H7 (cell line): ENCODE results near the gene CDK15. TPM values are rescaled to one million over a fixed set of nuclear protein-coding genes. Genes with fewer than 3 reads are reported as not detected.

Experiments
- DNase-seq: peaks from one replicate; pipeline ENCODE4 v3.0.0; 2012
- H3K27me3 ChIP-seq: 2 replicates; pipeline ENCODE4 v1.6.0; 2011; ENCODE audit warnings: mild to moderate bottlenecking, low read length; ENCODE audit not compliant: control insufficient read depth, insufficient read depth
- H3K36me3 ChIP-seq: replicated peaks from 2 replicates; pipeline ENCODE4 v1.5.1; 2011; ENCODE audit warnings: low read length; ENCODE audit not compliant: control insufficient read depth, insufficient read depth
- H3K4me3 ChIP-seq: 2 replicates; pipeline ENCODE4 v1.5.1; 2011; ENCODE audit warnings: low read depth, mild to moderate bottlenecking, control low read depth, low read length, moderate library complexity; ENCODE audit not compliant: insufficient read depth
- total RNA-seq: library from RNA; depleted of rRNA; stranded (reverse); fragments of >200 nt; shearing (Covaris generic); gene quantifications from 2 replicates; pipeline ENCODE4 v1.2.3, GENCODE V29; 2014

CDK15 gene
- total RNA-seq, 1 experiment from 2014 or later, result not detected

DNA sequence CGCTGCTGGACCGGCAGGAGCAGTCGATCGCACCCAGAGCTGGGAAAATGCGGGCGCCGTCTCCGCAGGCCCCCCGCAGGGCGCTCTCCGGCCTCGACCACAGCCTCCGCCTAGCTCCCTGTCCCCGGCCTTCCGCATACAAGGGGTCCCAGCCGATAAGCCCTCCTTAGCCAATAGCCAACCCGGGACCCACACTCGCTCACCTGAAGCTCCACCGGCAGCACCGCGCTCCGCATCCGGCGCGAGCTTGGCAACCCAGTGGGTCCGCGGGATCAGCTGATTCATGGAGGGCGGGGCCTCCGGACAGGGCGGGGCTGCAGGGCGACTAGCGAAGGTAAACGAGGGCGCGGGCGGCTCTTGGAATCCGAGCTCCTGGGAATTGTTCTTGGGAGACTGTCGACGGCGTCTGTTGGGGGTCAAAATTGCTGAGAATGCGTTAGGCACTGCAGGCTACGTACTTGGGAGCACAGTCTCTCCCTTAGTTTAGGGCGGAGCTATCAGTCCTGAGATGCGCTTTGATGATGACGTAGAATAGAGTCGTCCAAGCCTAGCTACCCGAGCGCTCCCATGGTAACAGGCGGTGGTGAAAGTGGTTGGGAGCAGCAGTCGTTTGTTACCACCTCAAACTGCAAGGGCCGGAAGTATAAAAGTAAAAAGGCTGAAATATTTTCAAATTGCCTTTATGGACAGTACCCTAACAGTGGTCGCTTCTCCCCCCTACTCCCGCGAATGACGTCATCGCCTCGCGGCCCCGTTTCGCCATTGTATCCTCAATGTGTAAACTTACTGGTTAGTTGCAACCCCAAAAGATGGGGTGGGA is 25.5 kb upstream of the CDK15 start, which contains the start of gene ALS2:
Gene ALS2, minus strand, starts transcription at position 260 of the 820 bp plus-strand sequence. CDS start 12,048 bp downstream, outside the sequence.
- H3K36me3 ChIP-seq, result no peaks in the 10 kb centered on the region

DNA sequence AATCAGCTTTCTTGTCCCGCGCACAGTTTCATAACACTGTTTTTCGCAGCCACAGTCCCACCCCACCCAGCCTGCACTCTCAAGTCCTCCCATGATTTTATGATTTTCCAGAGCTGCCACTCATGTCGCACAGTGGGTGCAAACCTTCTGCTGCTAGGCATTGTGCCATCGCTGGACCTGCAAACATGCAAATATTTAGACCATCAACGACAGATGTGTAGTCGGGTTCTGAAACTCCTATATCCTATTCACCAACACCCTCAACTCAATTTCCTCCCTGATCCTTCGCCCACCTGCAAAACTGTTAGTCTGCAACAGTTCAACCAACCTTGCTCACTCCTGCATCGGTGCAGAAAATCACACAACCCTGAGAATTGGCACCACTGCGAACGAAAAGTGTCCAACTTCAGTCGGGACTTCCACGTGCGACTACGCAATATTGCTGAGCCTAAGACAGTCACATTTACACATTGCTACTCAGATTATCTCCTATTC is 24.7 kb upstream of the CDK15 start:
- H3K4me3 ChIP-seq, result peak overlapping the region; percentile 96
- peak; percentile 26 for DNase-seq
- H3K36me3 ChIP-seq, result no peaks in the 10 kb centered on the region
- H3K27me3 ChIP-seq, result no peaks in the 10 kb centered on the region

More for the DNA sequence above, 25.5 kb upstream of the CDK15 start, which contains the start of gene ALS2:
- peak; percentile 93 for DNase-seq
- H3K27me3 ChIP-seq, result no peaks in the 10 kb centered on the region
- H3K4me3 ChIP-seq, result peak within 1 kb of the TSS; percentile 96

DNA sequence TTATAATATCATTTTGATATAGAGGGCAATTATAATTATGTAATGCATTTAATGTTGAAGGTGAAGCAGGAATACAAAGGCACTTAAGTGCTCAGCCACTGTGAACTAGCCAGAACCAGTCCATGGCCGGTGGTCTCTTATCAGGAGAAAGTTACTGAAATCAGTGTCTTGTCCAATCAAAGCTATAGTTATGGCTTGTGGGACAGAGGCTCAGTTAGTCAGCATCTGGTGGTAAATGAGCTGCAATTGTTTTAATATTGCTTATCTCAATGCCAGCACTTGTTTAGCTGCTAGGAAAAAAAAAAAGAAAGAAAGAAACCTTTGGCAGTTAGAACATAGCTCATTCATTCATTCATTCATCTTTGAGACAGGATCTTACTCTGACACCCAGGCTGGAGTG is 21.8 kb upstream of the CDK15 start:
- no peaks in the 10 kb centered on the region for H3K36me3 ChIP-seq
- no peaks in the 10 kb centered on the region for H3K27me3 ChIP-seq
- H3K4me3 ChIP-seq, result no peak overlapping the region
- no peak for DNase-seq

DNA sequence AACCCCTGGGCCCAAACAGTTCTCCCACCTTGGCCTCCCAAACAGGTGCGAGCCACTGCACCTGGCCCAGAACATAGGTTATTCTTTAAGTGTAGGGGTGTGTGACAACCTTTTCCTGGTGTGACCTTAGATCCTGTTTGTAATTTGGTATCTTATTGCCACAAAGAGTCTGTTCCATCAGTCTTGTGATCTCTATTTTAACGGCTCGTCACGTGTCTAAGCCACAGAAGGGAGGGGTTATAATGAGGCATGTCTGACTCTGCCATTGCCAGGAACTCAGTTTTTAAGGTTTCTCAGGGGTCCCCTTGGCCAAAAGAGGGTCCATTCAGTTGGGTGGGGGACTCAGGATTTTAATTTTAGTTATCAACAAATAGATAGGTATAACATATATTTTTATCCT is 21.2 kb upstream of the CDK15 start:
- DNase-seq, result no peak
- no peaks in the 10 kb centered on the region for H3K27me3 ChIP-seq
- no peaks in the 10 kb centered on the region for H3K36me3 ChIP-seq
- no peak overlapping the region for H3K4me3 ChIP-seq

DNA sequence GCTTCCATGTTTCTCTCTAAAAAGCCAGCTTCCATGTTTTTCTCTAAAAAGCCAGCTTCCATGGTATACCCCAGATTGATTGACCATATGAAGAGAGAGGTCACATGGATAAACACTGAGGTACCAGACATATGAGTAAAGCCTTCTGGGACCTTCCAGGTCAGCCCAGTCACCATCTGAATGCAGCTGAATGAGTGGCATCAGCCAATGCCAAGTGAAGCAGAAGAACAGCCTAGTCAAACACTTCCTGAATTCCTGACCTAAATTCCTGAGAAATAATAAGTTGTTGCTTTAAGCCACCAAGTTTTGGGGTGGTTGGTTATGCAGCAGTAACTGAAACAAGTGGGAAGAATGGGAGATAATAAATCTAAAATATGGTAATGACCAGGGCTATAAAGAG is 19.9 kb upstream of the CDK15 start:
- no peak for DNase-seq
- no peak overlapping the region for H3K4me3 ChIP-seq
- no peaks in the 10 kb centered on the region for H3K27me3 ChIP-seq
- H3K36me3 ChIP-seq, result no peaks in the 10 kb centered on the region

DNA sequence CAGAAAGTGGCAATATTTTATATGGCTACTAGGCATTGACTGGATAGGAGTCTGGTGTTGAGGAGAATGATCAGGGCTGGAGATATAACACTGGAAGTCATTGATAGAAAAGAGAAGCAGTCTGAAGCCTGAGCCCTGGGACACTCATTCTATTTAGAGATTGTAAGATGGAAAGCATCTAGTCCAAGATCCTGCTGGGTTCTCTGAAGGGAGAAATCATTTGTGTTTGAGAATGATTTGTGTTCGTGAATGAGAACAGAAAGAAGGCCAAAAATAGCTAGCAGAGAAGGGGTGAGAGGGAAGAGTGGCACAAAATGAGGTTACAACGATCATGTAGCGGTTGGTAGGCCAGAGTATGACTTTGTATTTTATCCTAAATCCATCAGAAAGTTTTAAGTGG is 18.0 kb upstream of the CDK15 start:
- Histone ChIP-seq H3K27me3 (no peaks in the 10 kb centered on the region), H3K36me3 (no peaks in the 10 kb centered on the region), H3K4me3 (no peak overlapping the region)
- no peak for DNase-seq

DNA sequence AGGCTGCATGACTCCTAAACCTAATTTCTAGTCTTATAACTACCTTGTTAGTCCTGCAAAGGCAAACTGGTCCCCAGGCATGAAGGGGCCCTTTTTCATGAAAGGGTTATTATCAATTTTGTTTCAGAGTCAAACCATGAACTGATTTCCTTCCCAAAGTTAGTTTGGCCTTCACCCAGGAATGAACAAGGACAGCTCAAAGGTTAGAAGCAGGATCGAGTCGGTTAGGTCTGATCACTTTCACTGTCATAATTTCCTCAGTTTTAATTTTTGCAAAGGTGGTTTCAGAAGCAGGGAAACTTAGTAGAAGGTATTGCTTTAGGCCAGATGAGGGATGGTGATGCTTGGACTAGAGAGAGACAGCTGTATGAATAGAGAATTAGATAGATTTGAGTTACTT is 16.9 kb upstream of the CDK15 start:
- Histone ChIP-seq H3K4me3 (no peak overlapping the region), H3K27me3 (no peaks in the 10 kb centered on the region), H3K36me3 (no peaks in the 10 kb centered on the region)
- no peak for DNase-seq

DNA sequence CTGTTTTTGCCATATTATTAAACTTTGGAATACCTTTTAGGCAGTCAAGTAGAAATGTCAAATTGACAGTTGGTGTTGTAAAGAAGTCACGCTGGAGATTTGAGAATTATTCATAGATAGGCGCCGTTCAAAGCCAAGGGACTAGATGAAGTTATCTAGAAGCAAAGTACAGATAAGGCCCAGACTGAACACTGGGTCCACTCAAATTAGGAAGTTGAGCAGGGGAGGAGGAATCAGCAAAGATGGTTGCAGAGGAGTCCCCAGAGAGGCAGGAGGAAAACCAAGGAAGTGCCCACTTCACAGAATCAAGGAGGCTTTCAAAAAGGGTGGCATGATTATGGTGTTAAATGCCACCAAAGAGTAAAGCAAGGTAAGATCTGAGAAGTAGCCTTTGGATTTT is 16.0 kb upstream of the CDK15 start:
- Histone ChIP-seq H3K36me3 (no peaks in the 10 kb centered on the region), H3K27me3 (no peaks in the 10 kb centered on the region), H3K4me3 (no peak overlapping the region)
- no peak for DNase-seq

DNA sequence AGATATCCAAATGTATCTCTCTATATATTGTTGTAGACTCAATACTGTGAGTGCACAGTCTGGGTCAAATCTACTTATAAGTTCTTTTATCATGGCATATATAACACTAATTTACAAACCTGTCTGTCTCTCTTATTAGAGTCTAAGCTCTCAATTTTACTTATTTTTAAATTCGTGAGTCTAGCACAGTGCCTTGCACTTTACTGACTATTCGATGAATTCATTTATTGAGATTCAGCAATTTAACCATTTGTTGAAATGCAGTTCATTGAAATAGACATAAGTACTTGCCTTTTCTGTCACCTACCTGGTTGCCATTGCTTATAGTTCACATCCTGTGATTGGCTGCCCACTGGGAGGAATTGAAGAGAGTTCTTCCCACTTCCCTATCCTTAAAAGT is 15.3 kb upstream of the CDK15 start:
- no peak for DNase-seq
- Histone ChIP-seq H3K36me3 (no peaks in the 10 kb centered on the region), H3K27me3 (no peaks in the 10 kb centered on the region), H3K4me3 (no peak overlapping the region)

DNA sequence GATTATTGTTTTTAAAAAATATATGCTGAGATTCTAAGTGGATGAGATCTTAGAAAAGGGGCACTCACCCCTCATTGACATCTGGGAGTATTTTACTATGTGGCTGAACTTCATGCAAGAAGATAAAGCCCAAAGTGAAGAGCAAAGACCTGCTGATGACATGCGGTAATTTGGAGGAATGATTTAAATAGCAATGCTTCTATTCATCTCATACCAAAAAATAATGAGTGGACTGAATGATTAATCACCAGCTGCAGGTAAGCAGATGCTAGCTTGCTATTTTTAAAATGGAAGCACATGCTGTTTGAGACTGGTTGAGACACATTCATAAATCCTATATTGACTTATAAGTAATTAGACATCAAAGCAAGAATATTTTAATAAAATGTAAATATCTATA is 12.7 kb upstream of the CDK15 start:
- no peaks in the 10 kb centered on the region for H3K36me3 ChIP-seq
- DNase-seq, result no peak
- H3K27me3 ChIP-seq, result no peaks in the 10 kb centered on the region
- H3K4me3 ChIP-seq, result no peak overlapping the region

DNA sequence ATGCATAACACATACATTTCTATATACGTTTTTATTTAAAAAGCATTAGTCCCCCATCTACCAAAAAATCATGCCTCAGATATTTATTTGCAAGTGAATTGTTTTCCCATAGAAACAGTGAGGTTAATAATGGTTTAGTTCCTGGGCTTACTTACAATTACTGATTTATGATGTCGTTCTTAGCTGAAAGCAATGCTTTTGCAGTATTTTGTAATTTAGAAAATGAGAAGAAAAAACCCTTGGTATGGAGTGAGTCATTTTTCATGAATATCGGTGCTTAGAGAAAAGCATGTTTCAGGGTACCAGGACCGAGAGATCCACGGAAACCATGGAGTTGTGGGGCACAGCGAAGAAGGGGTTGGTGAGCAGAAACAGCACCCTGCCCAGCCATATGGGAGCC is 12.0 kb upstream of the CDK15 start:
- DNase-seq, result no peak
- no peak overlapping the region for H3K4me3 ChIP-seq
- H3K27me3 ChIP-seq, result no peaks in the 10 kb centered on the region
- no peaks in the 10 kb centered on the region for H3K36me3 ChIP-seq

DNA sequence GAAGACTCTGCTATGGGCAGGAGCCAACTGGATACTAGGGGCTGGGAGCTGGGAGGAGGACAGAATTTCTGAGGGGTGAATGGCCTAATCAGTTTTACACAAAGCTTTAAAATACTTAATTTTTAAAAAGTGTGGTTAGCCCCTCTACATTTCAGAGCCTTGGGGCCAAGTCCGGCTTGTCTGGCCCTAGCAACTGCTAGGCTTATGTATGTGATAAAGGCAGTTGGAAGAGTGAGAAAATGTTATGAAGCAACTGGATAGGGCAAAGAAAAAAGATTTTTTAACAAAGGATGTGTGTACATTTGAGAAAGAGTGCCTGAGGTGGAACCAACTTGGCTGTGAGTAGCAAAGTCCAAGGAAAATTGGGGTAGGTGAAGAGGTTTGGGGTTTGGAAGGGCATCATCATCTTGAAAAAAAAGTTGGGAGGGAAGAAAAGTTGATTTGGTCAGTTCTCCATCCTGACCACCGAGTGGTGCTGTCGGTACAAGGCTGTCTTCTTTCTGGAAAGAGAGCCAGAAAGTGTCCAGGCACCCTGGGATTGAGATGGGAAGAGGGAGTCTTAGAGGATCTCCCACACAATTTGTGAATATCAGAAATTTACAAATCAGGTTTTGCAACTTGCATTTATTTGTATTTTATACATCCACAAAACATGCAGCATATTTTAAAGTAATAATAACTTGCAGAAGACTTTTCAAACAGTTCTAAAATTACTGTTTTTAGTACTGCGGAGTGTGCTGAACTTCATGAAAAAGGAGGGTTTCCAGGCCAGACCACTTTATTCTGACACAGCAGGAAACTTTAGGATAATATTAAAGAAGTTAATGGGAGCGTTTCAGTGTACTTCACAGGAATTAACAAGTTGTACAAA is 10.5 kb upstream of the CDK15 start:
- H3K27me3 ChIP-seq, result no peaks in the 10 kb centered on the region
- no peak overlapping the region for H3K4me3 ChIP-seq
- H3K36me3 ChIP-seq, result no peaks in the 10 kb centered on the region
- peak; percentile 85 for DNase-seq

DNA sequence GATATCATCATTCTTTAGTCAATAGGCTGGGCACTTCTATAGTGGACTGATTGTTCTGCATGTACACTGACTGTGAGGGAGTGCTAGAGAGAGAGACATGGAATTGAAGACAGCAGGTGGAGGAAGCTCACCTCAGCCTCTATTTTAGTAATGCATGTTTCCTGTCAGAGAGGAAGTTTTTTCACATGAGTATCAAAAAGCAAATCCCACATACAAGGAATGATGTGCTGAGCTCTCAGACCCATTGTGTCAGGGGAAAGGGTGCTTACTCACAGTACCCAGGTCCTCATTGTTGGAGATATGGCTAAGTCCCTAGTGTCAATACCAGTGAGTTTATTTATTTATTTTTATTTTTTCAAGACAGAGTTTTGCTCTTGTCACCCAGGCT is 9.9 kb upstream of the CDK15 start:
- Histone ChIP-seq H3K4me3 (no peak overlapping the region), H3K36me3 (no peaks in the 10 kb centered on the region), H3K27me3 (no peaks in the 10 kb centered on the region)
- no peak for DNase-seq

DNA sequence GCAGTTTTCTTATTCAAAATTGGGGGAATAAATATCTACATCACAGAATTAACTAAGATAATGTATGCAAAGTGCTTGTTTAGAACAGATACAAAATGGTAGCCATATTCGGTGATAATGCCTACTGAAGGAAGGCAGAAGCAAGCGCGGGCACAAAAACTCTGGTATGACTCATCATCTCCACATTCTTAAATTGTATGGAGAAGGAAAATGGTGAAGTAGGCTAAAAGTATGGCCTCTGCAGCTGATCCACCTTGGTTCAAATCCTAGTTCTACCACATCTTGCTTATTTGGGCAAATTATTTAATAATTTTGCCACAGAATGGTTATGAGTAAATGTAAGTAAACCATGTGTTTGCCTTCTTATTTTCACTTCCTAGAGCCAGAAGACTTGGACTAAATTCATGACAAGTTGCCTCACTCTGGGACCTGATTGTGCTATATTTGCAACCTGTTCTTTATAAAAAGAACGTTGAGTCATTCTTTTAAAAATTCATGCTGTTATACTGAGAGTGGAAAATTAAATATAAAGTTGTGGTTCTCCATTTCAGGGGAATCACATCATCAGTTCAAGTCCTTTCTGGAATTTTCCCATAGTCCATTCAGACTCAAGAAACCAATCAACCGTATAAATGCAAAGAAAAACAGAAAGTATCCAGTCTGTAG is 9.0 kb upstream of the CDK15 start:
- Histone ChIP-seq H3K4me3 (no peak overlapping the region), H3K36me3 (no peaks in the 10 kb centered on the region), H3K27me3 (no peaks in the 10 kb centered on the region)
- no peak for DNase-seq
